A673 (cell line): ENCODE measurements around the gene DXO.

Experiments used
- EZH2 ChIP-seq: fragments of 200-600 bp; sonication (generic); IDR thresholded peaks from 2 replicates; pipeline ENCODE4 v1.6.1; 2017; ENCODE audit warnings: borderline replicate concordance, low read depth, mild to moderate bottlenecking, mixed read lengths, antibody characterized with exemption, low read length; ENCODE audit not compliant: poor library complexity, severe bottlenecking
- TF ChIP-seq, protein P1 (sequence below): fragments of 300-800, 200-600 bp; sonication (generic); conservative IDR thresholded peaks from 2 replicates; pipeline ENCODE4 v1.5.1; 2017; ENCODE audit warnings: low read depth, mild to moderate bottlenecking, antibody characterized with exemption, low read length, moderate library complexity, mixed read lengths

DNA sequence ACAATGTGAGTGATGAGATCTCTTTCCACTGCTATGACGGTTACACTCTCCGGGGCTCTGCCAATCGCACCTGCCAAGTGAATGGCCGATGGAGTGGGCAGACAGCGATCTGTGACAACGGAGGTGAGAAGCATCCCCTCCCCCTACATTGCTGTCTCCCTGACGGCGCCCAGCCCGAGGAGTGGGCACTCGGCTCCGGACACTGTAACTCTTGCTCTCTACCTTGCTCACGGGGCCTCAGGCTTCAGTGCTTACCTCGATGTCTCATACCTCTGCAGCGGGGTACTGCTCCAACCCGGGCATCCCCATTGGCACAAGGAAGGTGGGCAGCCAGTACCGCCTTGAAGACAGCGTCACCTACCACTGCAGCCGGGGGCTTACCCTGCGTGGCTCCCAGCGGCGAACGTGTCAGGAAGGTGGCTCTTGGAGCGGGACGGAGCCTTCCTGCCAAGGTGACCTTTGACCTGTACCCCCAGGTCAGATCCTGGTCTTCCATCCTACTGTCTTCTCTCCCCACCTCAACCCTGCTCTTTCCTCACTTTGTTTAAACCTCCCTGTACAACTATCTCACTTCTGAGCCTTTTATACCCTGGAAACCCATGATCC lies 24.8 kb downstream of the DXO start:
- TF ChIP-seq, protein P1, sequence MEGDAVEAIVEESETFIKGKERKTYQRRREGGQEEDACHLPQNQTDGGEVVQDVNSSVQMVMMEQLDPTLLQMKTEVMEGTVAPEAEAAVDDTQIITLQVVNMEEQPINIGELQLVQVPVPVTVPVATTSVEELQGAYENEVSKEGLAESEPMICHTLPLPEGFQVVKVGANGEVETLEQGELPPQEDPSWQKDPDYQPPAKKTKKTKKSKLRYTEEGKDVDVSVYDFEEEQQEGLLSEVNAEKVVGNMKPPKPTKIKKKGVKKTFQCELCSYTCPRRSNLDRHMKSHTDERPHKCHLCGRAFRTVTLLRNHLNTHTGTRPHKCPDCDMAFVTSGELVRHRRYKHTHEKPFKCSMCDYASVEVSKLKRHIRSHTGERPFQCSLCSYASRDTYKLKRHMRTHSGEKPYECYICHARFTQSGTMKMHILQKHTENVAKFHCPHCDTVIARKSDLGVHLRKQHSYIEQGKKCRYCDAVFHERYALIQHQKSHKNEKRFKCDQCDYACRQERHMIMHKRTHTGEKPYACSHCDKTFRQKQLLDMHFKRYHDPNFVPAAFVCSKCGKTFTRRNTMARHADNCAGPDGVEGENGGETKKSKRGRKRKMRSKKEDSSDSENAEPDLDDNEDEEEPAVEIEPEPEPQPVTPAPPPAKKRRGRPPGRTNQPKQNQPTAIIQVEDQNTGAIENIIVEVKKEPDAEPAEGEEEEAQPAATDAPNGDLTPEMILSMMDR: no peak
- no peak for TF ChIP-seq EZH2
